Fibroblast of mammary gland (primary cell): Measurements from ENCODE around the gene ARHGAP35.
A peak's percentile ranks its signal among the peaks of the same experiment; 100 is the strongest.

Source experiments
- DNase-seq: peaks from one replicate; pipeline ENCODE4 v3.0.0-alpha.2; 2010; ENCODE audit warnings: low read depth
- H3K4me3 ChIP-seq: 2 replicates; pipeline ENCODE4 v1.5.1; 2011; ENCODE audit warnings: low read depth, mild to moderate bottlenecking, low read length, moderate library complexity; ENCODE audit not compliant: control insufficient read depth
- TF ChIP-seq, protein P1 (sequence below): conservative IDR thresholded peaks from 2 replicates; pipeline ENCODE4 v1.5.1; 2011; ENCODE audit warnings: low read depth, low read length, inconsistent platforms; ENCODE audit not compliant: control insufficient read depth, insufficient read depth

The ARHGAP35 gene

GRCh38 chr19:46892252-46893179 is 31.7 kb downstream of the ARHGAP35 start:
- no peak overlapping the region for H3K4me3 ChIP-seq
- TF ChIP-seq, protein P1, sequence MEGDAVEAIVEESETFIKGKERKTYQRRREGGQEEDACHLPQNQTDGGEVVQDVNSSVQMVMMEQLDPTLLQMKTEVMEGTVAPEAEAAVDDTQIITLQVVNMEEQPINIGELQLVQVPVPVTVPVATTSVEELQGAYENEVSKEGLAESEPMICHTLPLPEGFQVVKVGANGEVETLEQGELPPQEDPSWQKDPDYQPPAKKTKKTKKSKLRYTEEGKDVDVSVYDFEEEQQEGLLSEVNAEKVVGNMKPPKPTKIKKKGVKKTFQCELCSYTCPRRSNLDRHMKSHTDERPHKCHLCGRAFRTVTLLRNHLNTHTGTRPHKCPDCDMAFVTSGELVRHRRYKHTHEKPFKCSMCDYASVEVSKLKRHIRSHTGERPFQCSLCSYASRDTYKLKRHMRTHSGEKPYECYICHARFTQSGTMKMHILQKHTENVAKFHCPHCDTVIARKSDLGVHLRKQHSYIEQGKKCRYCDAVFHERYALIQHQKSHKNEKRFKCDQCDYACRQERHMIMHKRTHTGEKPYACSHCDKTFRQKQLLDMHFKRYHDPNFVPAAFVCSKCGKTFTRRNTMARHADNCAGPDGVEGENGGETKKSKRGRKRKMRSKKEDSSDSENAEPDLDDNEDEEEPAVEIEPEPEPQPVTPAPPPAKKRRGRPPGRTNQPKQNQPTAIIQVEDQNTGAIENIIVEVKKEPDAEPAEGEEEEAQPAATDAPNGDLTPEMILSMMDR: no peak
- no peak for DNase-seq

DNA sequence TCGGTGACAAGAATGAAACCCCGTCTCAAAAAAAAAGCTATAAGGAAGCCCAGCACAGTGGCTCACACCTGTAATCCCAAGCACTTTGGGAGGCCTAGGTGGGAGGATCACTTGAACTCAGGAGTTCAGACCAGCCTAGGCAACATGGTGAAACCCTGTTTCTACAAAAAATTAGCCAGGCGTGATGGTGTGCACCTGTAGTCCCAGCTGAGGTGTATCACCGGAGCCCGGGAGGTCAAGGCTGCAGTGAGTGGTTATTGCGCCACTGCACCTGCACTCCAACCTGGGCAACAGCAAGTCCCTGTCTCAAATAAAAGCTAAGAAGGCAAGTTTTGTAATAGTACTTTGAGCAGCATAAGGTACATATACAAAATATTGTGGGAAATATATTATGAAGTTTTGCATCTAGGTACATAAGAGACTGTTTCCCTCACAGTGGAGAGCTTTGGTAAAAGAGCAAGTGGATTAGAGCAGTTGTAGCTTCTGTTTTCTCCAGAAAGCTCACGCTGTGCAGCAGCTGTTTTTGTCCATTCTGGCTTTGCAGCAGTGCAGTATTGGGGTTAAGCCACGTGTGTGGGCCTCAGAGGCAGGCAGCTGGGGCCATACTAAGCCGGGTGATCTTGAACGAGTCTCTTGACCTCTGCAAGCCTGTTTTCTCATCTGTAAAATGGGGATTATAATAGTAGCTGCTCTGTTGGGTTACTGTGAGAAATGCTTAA is 35.4 kb downstream of the ARHGAP35 start:
- no peak for DNase-seq
- TF ChIP-seq, protein P1: no peak
- H3K4me3 ChIP-seq: no peak overlapping the region

GRCh38 chr19:46898731-46899130 is 37.9 kb downstream of the ARHGAP35 start:
- peak; percentile 78 for DNase-seq
- no peak overlapping the region for H3K4me3 ChIP-seq
- TF ChIP-seq, protein P1: no peak

DNA sequence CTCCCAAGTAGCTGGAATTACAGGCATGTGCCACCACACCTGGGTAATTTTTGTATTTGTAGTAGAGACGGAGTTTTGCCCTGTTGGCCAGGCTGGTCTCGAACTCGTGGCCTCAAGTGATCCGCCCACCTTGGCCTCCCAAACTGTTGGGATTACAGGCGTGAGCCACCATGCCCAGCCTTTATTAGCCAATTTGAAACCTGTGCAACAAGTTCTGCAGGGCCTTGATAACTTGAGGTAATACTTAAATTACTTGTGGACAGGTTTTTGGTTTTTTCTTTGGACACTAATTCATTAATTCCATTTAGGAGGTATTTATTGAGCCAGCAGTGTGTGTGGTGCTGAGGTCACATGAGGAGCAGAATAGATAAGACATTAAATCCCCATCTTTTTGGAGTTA is 39.5 kb downstream of the ARHGAP35 start:
- TF ChIP-seq, protein P1: no peak
- no peak for DNase-seq
- H3K4me3 ChIP-seq: no peak overlapping the region

GRCh38 chr19:46901701-46902401 is 41.1 kb downstream of the ARHGAP35 start:
- TF ChIP-seq, protein P1: no peak
- no peak overlapping the region for H3K4me3 ChIP-seq
- DNase-seq: no peak

GRCh38 chr19:46902402-46902766 is 41.6 kb downstream of the ARHGAP35 start:
- TF ChIP-seq, protein P1: no peak
- no peak for DNase-seq
- no peak overlapping the region for H3K4me3 ChIP-seq
